HG03342 (cell line): ENCODE results near the gene GPSM1.

Experiments used
- ATAC-seq: cut with Tn5 transposase; IDR thresholded peaks from one replicate; pipeline ENCODE4 v1.9.1; 2021; ENCODE audit warnings: mild to moderate bottlenecking, moderate library complexity; ENCODE audit not compliant: unreplicated experiment

Gene GPSM1

DNA sequence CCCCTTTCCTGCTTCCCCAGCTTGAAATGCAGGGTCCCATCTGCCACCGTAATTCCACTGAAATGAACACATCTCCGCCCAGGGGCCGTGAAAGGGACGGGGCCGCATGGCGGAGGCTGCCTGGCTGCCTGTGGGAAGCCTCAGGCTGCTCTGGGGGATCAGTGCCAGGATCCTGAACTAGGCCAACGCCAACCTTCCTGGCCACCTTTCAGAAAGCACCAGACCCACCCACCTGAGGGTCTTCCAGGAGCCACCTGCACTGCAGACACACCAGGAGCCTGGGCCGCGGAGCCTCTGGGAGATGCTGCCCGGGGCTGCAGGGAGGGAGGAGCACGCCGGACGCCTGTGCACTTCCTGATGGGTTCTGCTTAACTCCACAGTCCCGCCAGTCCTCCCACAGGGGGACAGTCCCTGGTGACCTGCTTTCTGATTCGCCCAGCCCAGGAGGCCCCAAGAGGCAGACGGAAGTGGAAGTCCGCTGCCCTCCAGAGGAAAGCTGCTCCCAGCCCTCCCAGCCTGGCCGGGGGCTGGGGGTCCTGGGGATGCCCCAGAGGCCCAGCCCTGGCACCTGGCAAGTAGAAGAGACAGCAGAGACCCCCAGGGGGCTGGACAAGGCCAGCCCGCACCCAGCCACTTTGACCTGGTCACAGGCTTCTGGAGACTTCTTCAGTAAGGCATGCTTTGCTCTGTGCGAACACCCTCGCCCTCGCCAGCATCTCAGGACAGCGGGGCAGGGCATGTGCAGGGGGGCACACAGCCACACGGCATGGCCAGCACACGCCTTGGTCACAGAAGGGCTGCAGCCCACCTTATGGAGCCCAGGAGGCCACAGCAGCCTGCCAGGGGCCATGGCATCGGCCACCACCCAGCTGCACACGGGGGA is 46.2 kb downstream of the GPSM1 start, which contains the start of gene CARD9:
Gene CARD9 (minus strand): TSS at position 370 of the 883 bp plus-strand sequence. CDS start 1,591 bp downstream, outside the sequence.
- ATAC-seq = no peak

DNA sequence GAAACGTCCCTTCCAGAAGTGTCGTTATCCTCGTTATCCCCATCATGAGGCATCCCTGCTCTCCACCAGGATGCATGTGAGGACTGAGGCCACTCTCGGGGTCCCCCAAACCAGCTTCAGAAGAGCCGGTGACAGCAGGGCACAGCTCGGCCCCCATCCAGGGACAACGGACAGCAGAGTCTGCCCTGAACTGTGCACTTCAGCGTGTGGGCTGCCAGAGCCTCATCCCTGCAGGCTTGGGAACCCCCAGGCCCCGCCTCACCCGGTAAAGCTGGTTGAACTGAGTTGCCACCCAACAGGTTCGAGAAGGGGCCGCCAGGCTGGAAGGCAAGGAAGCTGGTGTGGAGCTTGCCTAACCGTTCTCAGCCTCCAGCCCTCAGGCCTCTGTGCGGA is 46.8 kb downstream of the GPSM1 start:
- ATAC-seq = no peak

DNA sequence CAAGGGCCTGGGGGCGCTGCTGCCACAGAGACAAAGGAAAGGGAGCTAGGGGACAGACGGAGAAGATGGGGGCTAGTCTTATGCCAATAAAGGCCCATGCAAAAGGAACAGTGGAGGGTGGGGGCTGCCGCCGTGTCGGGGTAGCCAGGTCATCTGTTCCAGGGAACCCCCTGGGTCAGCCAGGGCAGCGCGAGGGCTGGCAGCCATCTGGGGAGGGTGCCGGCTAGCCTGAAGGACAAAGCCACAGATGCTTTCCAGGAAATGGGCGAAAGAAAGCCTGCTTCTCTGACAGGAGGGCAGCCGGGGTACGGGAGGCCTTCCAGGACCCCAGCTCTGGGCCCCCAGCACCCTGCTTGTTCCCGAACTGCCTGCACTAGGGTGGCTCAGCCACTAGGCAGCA is 47.8 kb downstream of the GPSM1 start:
- no peak for ATAC-seq

DNA sequence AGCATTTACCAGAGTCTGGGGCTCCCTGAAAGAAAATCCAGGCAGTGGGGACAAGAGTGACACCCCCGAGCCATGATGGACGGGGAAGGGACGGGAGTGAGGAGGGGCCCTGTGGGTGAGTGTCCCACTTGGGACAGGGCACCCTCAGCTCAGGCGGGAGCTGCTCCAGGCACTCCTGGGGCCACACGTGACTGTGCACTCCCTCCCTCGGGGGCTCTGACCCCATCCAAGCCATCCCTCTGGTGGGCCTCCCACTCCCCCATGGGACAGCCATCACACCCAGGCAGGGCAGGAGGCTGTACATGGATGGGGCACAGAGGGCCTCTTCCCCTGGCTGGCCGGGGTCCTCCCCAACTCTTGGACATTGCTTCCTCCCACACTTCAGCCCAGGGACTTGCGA is 49.1 kb downstream of the GPSM1 start:
- ATAC-seq = no peak

DNA sequence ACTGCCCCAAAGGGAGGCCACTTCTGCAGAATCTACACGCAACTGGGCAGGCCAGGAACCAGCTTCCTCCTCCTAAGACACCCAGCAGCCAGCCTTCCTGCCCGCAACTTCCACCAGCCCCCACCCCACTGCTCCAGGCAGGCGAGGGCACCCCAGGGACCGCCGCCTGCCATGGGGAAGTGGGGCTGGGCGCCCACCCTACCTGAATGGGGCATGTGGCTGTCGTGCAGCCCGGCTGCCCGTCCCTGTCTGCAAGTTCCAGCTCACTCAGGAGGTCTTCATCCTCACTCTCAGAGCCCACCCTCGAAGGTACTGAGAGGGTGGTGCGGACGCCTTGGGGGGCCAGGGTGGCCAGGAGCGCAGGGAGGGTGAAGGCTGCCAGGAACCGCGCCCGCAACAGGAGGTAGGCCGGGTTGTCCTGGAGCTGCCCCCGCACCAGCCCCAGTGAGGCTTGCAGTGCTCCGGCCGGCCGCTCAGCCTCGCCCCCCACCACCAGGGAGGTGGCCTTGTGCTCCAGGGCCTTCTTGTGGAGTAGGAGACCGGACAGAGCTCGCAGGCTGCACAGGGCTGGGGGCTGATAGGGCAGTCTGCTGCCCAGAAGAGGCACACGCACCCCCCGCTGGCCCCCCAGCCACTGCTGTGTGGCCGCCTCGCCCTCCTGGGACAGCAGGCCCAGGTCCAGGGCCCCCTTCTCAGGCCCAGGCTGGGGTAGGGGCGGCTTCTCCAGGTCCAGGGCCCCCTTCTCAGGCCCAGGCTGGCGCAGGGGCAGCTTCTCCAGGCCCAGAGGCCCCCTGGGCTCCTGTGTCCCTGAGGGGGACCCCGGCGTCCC is 50.2 kb downstream of the GPSM1 start:
- ATAC-seq = no peak

DNA sequence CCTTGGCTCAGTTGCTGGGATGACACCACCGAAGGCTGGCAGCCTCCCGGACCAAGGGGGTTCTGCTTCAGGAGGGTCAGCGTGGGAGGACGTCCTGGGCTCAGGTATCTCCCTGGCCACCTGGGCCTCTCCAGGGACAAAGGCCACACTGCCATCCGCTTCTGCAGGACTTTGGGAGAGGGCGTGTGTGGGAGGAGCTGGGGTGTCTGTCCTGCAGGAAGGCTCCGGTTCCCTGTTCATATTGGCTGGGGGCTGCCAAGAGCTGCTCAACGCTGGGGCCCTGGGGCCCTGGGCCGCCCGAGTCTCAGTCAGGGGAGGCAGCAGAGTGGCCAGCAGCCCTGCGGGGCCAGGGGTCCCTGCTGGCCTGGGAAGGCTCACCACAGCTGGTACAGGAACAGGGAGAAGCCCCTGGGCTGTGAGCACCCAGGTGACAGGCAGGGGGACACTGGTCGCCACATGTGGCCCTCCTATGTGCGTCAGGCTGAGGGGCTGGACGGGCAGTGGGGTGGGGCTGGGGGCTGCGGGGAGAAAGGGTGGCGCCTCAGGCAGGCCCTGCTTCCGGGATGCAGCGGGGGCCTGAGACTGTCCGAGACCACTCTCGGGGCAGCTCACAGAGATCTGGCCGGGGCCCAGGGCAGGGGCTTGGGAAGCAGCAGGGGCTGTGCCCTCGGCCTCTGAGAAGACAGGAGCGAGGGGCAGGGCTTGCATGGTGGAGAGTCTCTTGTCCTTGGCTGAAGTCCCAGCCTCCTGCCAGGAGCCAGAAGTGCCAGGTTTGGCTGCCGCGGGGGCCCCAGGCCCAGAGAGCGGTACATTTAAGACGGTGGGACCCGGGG is 51.0 kb downstream of the GPSM1 start:
- ATAC-seq = no peak

DNA sequence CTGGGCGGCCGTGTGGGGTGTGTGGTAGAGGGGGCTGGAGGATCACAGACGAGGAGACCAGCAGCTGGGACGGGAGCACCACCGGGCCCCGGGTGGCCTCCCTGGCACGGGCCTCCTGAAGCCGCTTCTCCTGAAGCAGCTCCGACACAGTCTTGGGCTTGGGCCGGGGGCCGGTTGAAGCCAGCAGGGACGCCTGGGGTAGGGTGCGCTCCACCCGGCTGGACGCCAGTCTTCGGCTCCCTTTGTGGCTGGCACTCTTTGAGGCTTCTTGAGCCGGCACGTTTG is 51.6 kb downstream of the GPSM1 start:
- no peak for ATAC-seq

DNA sequence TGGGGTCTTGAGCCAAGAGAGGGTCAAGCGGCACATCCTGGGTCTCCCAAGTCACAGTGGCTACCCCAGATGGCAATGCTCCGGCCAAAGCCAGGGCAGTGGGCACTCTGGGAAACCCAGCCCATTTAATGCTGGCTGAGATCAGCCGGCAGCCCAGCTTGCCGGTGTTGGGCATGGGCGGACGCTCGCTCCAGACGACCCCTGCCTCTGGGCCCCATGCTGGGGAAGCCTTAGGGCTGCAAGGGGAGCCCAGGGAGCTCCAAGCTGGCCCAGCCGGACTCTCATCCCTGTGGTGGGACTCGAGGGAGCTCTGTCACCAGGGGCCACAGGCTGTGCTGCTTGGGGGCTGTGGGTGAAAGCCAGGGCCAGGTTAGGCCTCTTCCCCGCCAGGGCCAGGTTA is 52.1 kb downstream of the GPSM1 start:
- ATAC-seq = no peak

DNA sequence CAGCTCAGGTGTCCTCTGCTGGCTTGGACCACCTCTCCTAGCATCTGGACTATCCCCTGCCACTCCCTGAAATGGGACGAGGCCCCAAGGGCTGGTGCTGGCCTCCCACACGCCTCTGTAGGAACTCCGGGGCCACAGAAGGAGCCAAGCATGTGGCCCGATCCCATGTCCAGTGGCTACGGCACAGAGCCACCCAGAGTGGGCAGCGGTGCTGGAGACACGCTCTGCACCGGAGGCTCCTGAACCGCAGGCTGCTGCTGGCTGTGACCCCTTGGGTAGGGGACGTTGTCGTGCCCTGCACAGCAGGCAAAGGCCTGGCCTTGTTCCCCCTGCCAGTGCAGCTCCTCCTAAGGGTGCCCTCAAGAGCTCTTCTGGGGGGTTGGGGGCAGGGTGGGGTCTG is 52.6 kb downstream of the GPSM1 start:
- ATAC-seq = no peak

DNA sequence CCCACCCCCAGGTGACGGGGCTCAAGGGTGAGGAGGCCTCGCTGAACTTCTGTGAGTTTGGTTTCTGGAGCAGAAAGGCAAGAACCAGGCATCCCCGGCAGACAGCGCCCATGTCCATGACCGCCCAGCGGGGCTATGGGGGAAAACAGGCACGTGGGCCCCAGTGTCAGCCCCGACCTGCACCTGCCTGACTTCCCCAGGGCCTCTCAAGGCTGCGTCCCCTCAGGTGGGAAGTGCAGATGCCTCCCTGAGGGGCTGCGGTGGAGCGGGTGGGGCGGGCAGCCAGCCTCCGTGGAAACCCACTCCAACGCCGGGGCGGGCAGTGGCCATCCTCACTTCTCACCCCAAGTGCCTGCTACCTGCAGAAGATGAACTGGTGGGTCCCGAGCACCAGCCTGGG is 53.0 kb downstream of the GPSM1 start:
- no peak for ATAC-seq

DNA sequence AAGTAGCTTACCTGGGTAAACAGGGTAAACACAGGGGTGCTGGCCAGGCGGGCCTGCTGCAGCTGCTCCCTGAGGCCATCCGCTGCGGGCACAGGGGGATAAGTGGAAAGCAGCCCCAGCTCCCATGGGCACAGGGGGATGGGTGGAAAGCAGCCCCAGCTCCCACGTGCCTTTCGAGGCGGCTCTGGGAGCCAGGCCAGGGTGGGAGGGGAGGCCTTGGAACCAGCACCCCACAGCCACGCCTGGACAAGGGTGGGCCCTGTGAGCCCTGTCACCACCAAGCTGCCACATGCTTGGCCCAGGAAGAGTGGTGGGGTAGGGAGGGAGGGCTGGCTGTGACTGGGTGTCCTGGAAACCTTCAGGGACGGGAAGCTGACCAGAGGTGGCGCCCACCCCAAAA is 54.0 kb downstream of the GPSM1 start:
- no peak for ATAC-seq

DNA sequence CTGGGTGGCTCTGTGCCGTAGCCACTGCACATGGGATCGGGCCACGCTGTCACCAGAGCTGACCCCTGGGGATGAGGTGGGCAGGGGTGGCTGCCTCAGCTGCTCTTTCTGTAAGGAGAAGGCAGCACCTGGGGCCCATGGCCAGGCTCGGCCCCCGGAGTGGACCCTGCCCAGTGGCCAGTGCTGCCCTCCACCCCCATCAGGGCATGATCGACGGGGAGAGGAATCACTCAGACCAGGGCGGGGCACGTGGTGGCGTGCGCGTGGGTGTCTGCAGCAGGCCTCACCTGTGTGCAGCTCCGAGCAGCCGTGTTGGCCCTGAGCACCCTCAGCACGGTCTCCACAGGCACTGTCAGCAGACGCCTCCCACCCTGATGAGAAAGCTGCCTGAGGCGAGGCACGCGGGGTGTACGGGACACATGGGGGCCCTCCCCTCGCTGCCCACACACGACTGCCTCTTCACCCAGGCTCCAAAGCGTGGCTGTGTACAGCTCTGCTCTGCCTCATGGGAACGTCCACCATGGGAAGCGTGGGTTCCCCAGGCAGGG is 54.7 kb downstream of the GPSM1 start:
- no peak for ATAC-seq

DNA sequence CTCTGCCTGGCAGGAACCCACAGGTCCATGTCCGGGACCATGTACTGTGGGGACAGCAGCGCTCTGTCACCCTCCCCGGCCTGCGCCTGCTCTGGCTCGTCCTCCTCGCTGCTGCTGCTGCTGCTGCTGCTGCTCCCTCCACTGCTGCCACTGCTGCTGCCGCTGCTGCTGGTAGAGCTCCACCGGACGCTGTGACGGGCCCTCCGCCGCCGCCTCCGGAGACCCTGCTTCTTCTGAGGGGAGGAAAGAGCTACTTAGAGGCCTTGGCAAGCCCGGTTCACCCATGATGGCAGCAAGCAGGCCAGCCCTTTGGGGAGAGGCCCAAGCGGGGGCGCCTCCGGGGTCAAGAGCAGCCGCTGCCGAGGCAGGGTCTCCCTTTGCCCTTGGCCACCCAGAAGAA is 56.1 kb downstream of the GPSM1 start:
- ATAC-seq = no peak

DNA sequence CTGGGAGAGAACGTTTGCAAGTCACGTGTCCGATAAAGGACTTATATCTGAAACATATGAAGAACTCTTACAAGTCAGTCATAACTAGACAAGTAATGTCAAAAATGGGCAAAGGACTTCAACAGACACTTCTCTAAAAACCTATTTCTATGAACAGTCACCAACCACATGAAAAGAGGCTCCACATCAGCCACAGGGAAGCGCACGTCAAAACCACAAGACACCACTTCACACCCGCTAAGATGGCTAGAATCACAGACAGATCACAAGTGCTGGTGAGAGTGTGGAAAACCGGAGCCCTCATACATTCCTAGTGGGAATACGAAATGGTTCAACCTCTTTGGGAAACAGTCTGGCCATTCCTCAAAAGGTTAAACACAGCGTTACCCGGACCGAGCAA is 57.7 kb downstream of the GPSM1 start:
- ATAC-seq = no peak

DNA sequence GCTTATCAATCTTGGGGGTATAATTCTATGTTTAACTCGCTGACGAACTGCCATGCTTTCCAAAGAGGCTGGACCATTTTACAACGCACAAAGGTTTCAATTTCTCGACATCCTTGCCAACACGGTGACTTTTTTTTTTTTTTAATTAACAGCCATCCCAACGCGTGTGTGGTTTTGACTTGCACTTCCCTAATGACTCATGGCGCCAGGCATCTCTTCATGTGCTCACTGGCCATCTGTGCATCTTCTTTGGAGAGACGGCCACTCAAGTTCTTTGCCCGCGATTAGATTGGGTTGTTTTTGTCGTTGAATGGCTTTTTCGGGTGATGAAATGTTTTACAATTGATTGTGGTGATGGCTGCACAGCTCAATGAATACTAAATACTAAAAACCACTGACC is 58.7 kb downstream of the GPSM1 start:
- ATAC-seq = no peak

DNA sequence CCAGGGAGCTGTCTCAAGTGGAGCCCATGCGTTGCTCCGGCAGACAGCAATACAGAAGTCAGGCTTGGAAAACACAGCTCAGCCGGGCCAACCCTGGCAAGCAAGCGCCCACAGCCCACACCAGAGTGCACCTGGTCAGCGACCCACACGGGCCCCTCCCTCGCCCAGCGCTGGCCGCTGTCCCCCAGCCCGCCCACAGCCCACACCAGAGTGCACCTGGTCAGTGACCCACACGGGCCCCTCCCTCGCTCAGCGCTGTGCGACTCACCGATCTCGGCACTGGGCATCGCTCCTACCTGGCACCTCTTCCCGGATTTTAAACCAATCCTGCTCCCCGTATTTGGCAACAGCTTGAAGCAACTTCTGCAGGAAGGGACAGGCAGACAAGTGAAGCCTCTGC is 59.9 kb downstream of the GPSM1 start:
- no peak for ATAC-seq

DNA sequence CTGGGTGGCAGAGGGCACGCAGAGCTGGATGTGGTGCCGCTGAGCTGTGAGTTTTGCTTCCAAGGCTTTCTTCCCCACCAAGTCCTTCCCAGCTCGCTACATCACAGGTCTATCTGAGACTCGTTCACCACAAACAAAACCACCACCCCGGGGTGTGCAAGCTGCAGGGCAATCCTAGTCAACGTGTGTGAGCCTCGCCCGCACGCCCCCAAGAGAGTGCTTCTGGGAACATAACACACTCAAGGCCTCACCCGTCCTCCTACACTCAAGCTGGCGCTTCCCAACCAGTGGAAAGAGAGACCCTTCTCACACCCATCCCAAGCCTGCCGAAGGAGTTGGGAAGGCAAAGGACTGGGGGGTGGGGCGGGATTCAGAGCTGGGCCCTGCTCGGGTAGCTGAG is 62.1 kb downstream of the GPSM1 start:
- no peak for ATAC-seq

DNA sequence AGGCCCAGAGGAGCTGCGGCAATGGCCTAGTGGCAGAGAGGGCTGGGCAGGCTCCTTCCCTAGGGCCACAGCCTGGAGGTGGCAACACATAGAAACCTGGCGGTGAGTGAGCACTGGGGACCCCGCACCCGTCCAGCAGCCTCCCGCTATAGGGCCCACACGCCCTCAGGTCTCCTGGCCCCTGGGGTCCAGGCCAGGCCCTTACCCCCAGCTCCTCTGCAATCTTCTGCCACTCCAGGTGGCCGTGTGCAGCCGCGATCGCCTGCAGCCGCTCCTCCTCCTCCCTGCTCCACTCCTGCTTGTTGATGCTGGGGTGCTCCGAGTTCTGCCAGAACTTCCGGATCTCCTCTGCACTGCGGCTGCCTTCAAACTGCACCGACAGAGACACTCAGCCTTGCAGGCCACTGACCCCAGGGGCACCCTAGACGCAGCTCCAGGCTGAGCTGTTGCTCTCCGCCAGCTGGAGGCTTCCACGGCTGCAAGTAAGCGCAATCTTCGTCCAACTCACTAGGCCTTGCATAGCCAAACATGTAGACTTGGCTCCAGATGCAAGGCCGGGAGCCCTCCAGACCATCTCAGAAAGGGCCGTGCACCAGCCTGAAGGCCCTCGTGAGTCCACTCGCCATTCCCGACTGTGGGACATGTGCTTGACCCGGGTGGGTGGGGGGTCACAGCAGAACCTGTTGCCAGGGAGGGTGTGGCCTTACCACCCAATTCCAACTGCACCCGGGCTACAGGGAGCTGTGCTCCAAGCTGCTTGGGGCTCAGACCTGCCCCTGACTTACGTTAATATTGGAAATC is 64.6 kb downstream of the GPSM1 start:
- no peak for ATAC-seq

DNA sequence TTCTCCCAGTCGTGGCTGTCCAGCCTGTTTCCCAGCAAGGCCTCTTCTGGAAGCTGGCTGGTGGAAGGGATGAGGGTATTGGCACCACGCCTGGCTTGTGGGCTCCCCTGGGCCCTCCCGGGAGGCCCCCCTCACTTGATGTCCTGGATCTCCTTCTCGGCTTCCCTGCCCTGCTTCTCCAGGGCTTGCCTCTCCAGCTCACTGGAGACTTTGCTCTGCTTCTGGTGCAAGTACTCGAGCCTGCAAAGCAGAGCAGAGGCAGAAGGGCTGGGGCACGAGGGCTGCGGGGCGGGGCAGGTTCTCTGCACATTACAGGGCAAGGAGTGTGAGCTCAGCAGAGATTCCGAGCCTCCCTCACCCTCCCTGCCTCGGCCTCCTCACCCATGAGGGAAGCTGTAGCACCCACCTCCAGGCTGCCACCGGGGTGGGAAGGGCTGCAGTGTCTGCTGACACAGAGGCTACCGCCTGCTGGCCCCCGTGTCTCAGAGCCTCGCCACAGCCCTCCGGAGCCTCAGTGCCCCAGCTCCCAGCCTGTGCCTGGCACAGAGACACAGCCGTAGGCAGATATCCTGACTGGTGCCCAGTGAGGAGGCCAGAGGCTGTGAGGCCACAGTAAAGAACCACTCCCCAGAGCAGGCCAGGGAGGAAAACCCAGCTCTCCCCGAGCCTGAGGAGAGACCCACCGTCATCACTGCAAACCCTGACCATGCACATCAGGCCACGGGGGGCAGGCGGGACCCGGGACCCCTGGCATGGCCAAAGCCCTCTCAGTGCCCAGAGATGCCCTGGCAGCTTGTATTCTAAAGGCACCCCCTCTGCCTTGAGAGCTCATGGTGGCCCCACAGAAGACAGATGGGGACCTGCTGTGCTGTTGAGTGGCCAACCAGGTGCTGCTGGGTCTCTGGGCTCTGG is 65.5 kb downstream of the GPSM1 start:
- no peak for ATAC-seq
